Anterior cingulate cortex (tissue), 58 donors: ENCODE data around the gene NBL1.

Source experiments
- DNase-seq, 58 donors: peaks; one replicate each; lab custom pipeline; 2025; lab: John Stamatoyannopoulos, UW

The NBL1 gene

GRCh38 chr1:19664453-19665185 is 20.5 kb downstream of the NBL1 start, which contains the start of gene HTR6:
TSS of gene HTR6 (plus strand) at chr1:19664875. CDS start at chr1:19665754, 879 bp downstream.
- peak in 1 of 58 donors; percentile 40 for DNase-seq

GRCh38 chr1:19665186-19665495 is 21.0 kb downstream of the NBL1 start:
- DNase-seq = peak in 1 of 58 donors; percentile 21

GRCh38 chr1:19665496-19666465 is 21.7 kb downstream of the NBL1 start:
- DNase-seq = no peak

- no peak for DNase-seq
These were observed 24.8 kb downstream of the NBL1 start for GRCh38 chr1:19668888-19669287.

- no peak for DNase-seq
These were observed 26.7 kb downstream of the NBL1 start for GRCh38 chr1:19670787-19671186.

- peak in 15 of 58 donors; percentile 7 to 51 (median 26) for DNase-seq
These were observed 28.1 kb downstream of the NBL1 start for GRCh38 chr1:19672237-19672636.

- DNase-seq = peak in 8 of 58 donors; percentile 4 to 32 (median 20)
These were observed 31.7 kb downstream of the NBL1 start for GRCh38 chr1:19675797-19676196.

- peak in 1 of 58 donors; percentile 22 for DNase-seq
These were observed 32.4 kb downstream of the NBL1 start for GRCh38 chr1:19676438-19676922.

GRCh38 chr1:19678493-19678892 is 34.4 kb downstream of the NBL1 start:
- DNase-seq = no peak

- no peak for DNase-seq
These were observed 34.9 kb downstream of the NBL1 start for GRCh38 chr1:19678931-19679453.

GRCh38 chr1:19679691-19680090 is 35.6 kb downstream of the NBL1 start:
- no peak for DNase-seq

- no peak for DNase-seq
These were observed 36.5 kb downstream of the NBL1 start for GRCh38 chr1:19680644-19681043.

- DNase-seq = peak in 2 of 58 donors; percentile 7 to 41
These were observed 38.1 kb downstream of the NBL1 start for GRCh38 chr1:19682257-19682656.

- DNase-seq = no peak
These were observed 38.8 kb downstream of the NBL1 start for GRCh38 chr1:19682901-19683300.

- DNase-seq = no peak
These were observed 39.2 kb downstream of the NBL1 start for GRCh38 chr1:19683351-19683750.

- peak in 1 of 58 donors; percentile 34 for DNase-seq
These were observed 40.6 kb downstream of the NBL1 start for GRCh38 chr1:19684677-19685076.

- DNase-seq = no peak
These were observed 41.9 kb downstream of the NBL1 start for GRCh38 chr1:19685994-19686393.

GRCh38 chr1:19687414-19687813 is 43.3 kb downstream of the NBL1 start:
- no peak for DNase-seq

GRCh38 chr1:19688041-19688842 is 44.1 kb downstream of the NBL1 start:
- no peak for DNase-seq

- DNase-seq = no peak
These were observed 45.1 kb downstream of the NBL1 start for GRCh38 chr1:19689085-19689757.
